Fibroblast of lung (primary cell): ENCODE data around the gene MOCOS. TPM values are rescaled to one million over a fixed set of nuclear protein-coding genes. Genes with fewer than 3 reads are reported as not detected.

ENCODE experiments used
- DNase-seq, 2 donors: peaks; one replicate each; pipeline versions ENCODE4 v3.0.0 to v3.0.0-alpha.2; 2010; ENCODE audit warnings: low read depth in 2 of 2
- H2AFZ ChIP-seq: 2 replicates; pipeline ENCODE4 v1.5.1; 2012; ENCODE audit warnings: low read length, control low read depth, inconsistent platforms
- H3K27ac ChIP-seq: 2 replicates; pipeline ENCODE4 v1.5.1; 2011; ENCODE audit warnings: low read length, control low read depth; ENCODE audit not compliant: insufficient read depth
- H3K27me3 ChIP-seq: 2 replicates; pipeline ENCODE4 v1.5.1; 2011; ENCODE audit warnings: mild to moderate bottlenecking, low read length; ENCODE audit not compliant: control insufficient read depth, insufficient read depth
- H3K36me3 ChIP-seq: 2 replicates; pipeline ENCODE4 v1.5.1; 2011; ENCODE audit warnings: low read length; ENCODE audit not compliant: control insufficient read depth, insufficient read depth
- H3K4me1 ChIP-seq: 2 replicates; pipeline ENCODE4 v1.5.1; 2011; ENCODE audit warnings: low read length; ENCODE audit not compliant: control insufficient read depth, insufficient read depth; ENCODE audit errors: extremely low read depth
- H3K4me2 ChIP-seq: 2 replicates; pipeline ENCODE4 v1.5.1; 2011; ENCODE audit warnings: low read length, control low read depth; ENCODE audit not compliant: insufficient read depth; ENCODE audit errors: extremely low read depth
- H3K4me3 ChIP-seq, 4 experiments: fragments of 200-600 bp in 1 of 4; sonication (generic) in 1 of 4; replicated peaks in 1 of 4; 2 replicates each; pipeline ENCODE4 v1.5.1; 2011 to 2016; ENCODE audit warnings: low read length in 4 of 4, low read depth in 3 of 4, mild to moderate bottlenecking in 3 of 4, control low read depth in 2 of 4, inconsistent platforms in 1 of 4, mixed read lengths in 1 of 4; ENCODE audit not compliant: insufficient read depth in 1 of 4; ENCODE audit errors: control extremely low read depth in 1 of 4
- H3K79me2 ChIP-seq: 2 replicates; pipeline ENCODE4 v1.5.1; 2012; ENCODE audit warnings: mild to moderate bottlenecking, low read length, inconsistent platforms; ENCODE audit not compliant: control insufficient read depth, insufficient read depth
- H3K9ac ChIP-seq: 2 replicates; pipeline ENCODE4 v1.5.1; 2011; ENCODE audit warnings: mild to moderate bottlenecking, low read length, control low read depth; ENCODE audit not compliant: insufficient read depth
- H3K9me3 ChIP-seq: 2 replicates; pipeline ENCODE4 v1.5.1; 2012; ENCODE audit warnings: low read depth, low read length; ENCODE audit not compliant: control insufficient read depth, insufficient read depth
- H4K20me1 ChIP-seq: 2 replicates; pipeline ENCODE4 v1.5.1; 2011; ENCODE audit warnings: low read length; ENCODE audit not compliant: control insufficient read depth, insufficient read depth; ENCODE audit errors: extremely low read depth
- CTCF ChIP-seq, 2 donors: IDR thresholded peaks in 1 of 2; conservative IDR thresholded peaks in 1 of 2; 1 replicate in 1 of 2; 2 replicates in 1 of 2; pipeline ENCODE4 v1.5.1; 2011 to 2012; ENCODE audit warnings: low read length in 2 of 2, control low read depth in 1 of 2, inconsistent platforms in 1 of 2, low read depth in 1 of 2, mild to moderate bottlenecking in 1 of 2
- EZH2 ChIP-seq: IDR thresholded peaks from 2 replicates; pipeline ENCODE4 v1.5.1; 2012; ENCODE audit warnings: low read length, control low read depth, mild to moderate bottlenecking; ENCODE audit errors: missing control alignments
- polyA plus RNA-seq, 2 donors: library from polyadenylated mRNA; depleted of rRNA in 1 of 2; stranded (reverse) in 1 of 2; unstranded in 1 of 2; fragments of >200 nt; gene quantifications; 2 replicates each; pipeline ENCODE4 v1.2.1, GENCODE V29; 2011 to 2012; ENCODE audit warnings: missing spikeins in 1 of 2
- total RNA-seq: library from RNA; depleted of rRNA; stranded (reverse); fragments of >200 nt; gene quantifications from 2 replicates; pipeline ENCODE4 v1.2.1, GENCODE V29; 2014

MOCOS gene
- total and polyA plus RNA-seq, 2 donors (not counting 1 experiment from before 2014, with no cell fraction given) = 2.0 to 13.9 TPM

- Histone ChIP-seq H3K4me2 (no peak overlapping the region), H4K20me1 (no peaks in the 10 kb centered on the region), H3K9ac (no peak overlapping the region), H3K27ac (no peak overlapping the region), H3K27me3 (no peaks in the 10 kb centered on the region), H3K4me3 (no peak overlapping the region), H3K36me3 (no peaks in the 10 kb centered on the region), H2AFZ (no peak overlapping the region), H3K4me1 (no peaks in the 10 kb centered on the region), H3K9me3 (no peaks in the 10 kb centered on the region), H3K79me2 (no peaks in the 10 kb centered on the region)
- DNase-seq = peak in 1 of 2 donors; percentile 23
- TF ChIP-seq CTCF (conservative IDR thresholded peaks at IDR 0.05 in 1 of 2, IDR thresholded peaks at IDR 0.05 in 1 of 2; ENCODE audit: low read depth in 1 of 2, low read length in 2 of 2) = no peak
- TF ChIP-seq EZH2 = no peak
Observed at GRCh38 chr18:36316246-36316645, 128.9 kb downstream of the MOCOS start.

Other genes with a start within 250 kb of the MOCOS start
- 38.0 and 46.2 TPM in 2 replicates for gene RPRD1A, start 119.9 kb upstream of the MOCOS start, total RNA-seq
- gene RPRD1A, start 119.9 kb upstream of the MOCOS start, polyA plus RNA-seq = 25.6 and 36.4 TPM in 2 replicates
- 107 and 164 TPM in 2 replicates for gene SLC39A6, start 58.2 kb upstream of the MOCOS start, total RNA-seq
- gene SLC39A6, start 58.2 kb upstream of the MOCOS start, polyA plus RNA-seq = 85.6 and 118 TPM in 2 replicates
- 135 and 309 TPM in 2 replicates for gene ELP2, start 57.6 kb upstream of the MOCOS start, total RNA-seq
- 72.4 and 96.6 TPM in 2 replicates for gene ELP2, start 57.6 kb upstream of the MOCOS start, polyA plus RNA-seq
- gene FHOD3, start 110.2 kb downstream of the MOCOS start, total RNA-seq = 3.1 and 28.2 TPM in 2 replicates
- 16.1 and 33.5 TPM in 2 replicates for gene FHOD3, start 110.2 kb downstream of the MOCOS start, polyA plus RNA-seq